ENCODE data around the gene AQP12B. TPM values are rescaled to one million over a fixed set of nuclear protein-coding genes. Genes with fewer than 3 reads are reported as not detected.
"Not testable (repeated sequence)": the region's sequence is repeated elsewhere in the genome, so short reads cannot be mapped to it uniquely, and the experiment has no call there.

Gene AQP12B
- total RNA-seq, 1 experiment from 2014 or later, result not detected

GRCh38 chr2:240662681-240663080 lies 20.0 kb downstream of the AQP12B start:
- no peak overlapping the region for H3K9ac ChIP-seq (ENCODE audit: extremely low read depth, insufficient read length, low read length)
- no peak overlapping the region for H3K23ac ChIP-seq (ENCODE audit: insufficient read length, low read depth, low read length)
- no peak overlapping the region for H3K27ac ChIP-seq (ENCODE audit: insufficient read length, low read depth, low read length)
- no peaks in the 10 kb centered on the region for H3K4me1 ChIP-seq (ENCODE audit: insufficient read depth, low read length)
- no peak overlapping the region for H3K18ac ChIP-seq (ENCODE audit: insufficient read length, low read depth, low read length)
- H3K27me3 ChIP-seq (ENCODE audit: insufficient read depth, low read length), result no peaks in the 10 kb centered on the region
- H2BK12ac ChIP-seq (ENCODE audit: insufficient read length, low read depth, low read length), result no peak overlapping the region
- H2BK120ac ChIP-seq (ENCODE audit: low read depth, low read length, poor library complexity, severe bottlenecking), result no peak overlapping the region
- H2AK5ac ChIP-seq (ENCODE audit: insufficient read length, low read length), result no peak overlapping the region
- no peak overlapping the region for H2BK15ac ChIP-seq (ENCODE audit: low read depth, low read length)
- no peaks in the 10 kb centered on the region for H3K36me3 Mint-ChIP-seq (ENCODE audit: insufficient read depth in 1 of 3, low read depth in 3 of 3)
- H3K56ac ChIP-seq (ENCODE audit: insufficient read length, low read depth, low read length), result no peak overlapping the region
- H3K4me3 Mint-ChIP-seq, result no peak overlapping the region
- peaks cover 56% of the 10 kb centered on the region for H3K27me3 Mint-ChIP-seq (ENCODE audit: low read depth)
- no peak for DNase-seq
- no peaks in the 10 kb centered on the region for H3K79me2 ChIP-seq (ENCODE audit: insufficient read depth, low read length)
- WGBS (ENCODE audit: extremely low coverage, insufficient read length, low lambda C conversion rate), result no CpG with 5 or more reads among the region's 3 CpGs
- H2AFZ ChIP-seq (ENCODE audit: low read length), result no peak overlapping the region
- H2BK20ac ChIP-seq (ENCODE audit: low read depth, low read length, poor library complexity, severe bottlenecking), result no peak overlapping the region
- H3K79me1 ChIP-seq (ENCODE audit: insufficient read depth, low read depth, low read length, poor library complexity, severe bottlenecking), result no peaks in the 10 kb centered on the region
- H3K4ac ChIP-seq (ENCODE audit: low read depth, low read length), result no peak overlapping the region
- H3K23me2 ChIP-seq (ENCODE audit: insufficient read length, low read depth, low read length, poor library complexity, severe bottlenecking), result no peaks in the 10 kb centered on the region
- H3K27ac Mint-ChIP-seq, result no peak overlapping the region
- TF ChIP-seq, protein P1, sequence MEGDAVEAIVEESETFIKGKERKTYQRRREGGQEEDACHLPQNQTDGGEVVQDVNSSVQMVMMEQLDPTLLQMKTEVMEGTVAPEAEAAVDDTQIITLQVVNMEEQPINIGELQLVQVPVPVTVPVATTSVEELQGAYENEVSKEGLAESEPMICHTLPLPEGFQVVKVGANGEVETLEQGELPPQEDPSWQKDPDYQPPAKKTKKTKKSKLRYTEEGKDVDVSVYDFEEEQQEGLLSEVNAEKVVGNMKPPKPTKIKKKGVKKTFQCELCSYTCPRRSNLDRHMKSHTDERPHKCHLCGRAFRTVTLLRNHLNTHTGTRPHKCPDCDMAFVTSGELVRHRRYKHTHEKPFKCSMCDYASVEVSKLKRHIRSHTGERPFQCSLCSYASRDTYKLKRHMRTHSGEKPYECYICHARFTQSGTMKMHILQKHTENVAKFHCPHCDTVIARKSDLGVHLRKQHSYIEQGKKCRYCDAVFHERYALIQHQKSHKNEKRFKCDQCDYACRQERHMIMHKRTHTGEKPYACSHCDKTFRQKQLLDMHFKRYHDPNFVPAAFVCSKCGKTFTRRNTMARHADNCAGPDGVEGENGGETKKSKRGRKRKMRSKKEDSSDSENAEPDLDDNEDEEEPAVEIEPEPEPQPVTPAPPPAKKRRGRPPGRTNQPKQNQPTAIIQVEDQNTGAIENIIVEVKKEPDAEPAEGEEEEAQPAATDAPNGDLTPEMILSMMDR (conservative IDR thresholded peaks at IDR 0.05), result no peak
- H3T11ph ChIP-seq (ENCODE audit: low read length), result no peak overlapping the region
- H4K91ac ChIP-seq (ENCODE audit: insufficient read length, low read depth, low read length), result no peak overlapping the region
- peaks cover 4% of the 10 kb centered on the region for H3K9me3 ChIP-seq (ENCODE audit: control insufficient read depth, low read depth, low read length)
- H4K5ac ChIP-seq (ENCODE audit: insufficient read length, low read depth, low read length), result no peak overlapping the region
- peaks cover 7 to 14% of the 10 kb centered on the region in 2 experiments; a peak in 3 of 5 replicates for H3K9me3 Mint-ChIP-seq
- H3K4me1 Mint-ChIP-seq, result no peaks in the 10 kb centered on the region
- no peak overlapping the region for H2BK5ac ChIP-seq (ENCODE audit: insufficient read length, low read length)
- no peak overlapping the region for H3K14ac ChIP-seq (ENCODE audit: insufficient read depth, low read length)
- H4K20me1 ChIP-seq (ENCODE audit: control insufficient read depth, insufficient read depth, insufficient read length), result no peaks in the 10 kb centered on the region
- no peak overlapping the region for H3K4me2 ChIP-seq (ENCODE audit: insufficient read depth, insufficient read length, low read length)
- no peak overlapping the region for H4K8ac ChIP-seq (replicated peaks; ENCODE audit: insufficient read length, low read depth, low read length)

DNA sequence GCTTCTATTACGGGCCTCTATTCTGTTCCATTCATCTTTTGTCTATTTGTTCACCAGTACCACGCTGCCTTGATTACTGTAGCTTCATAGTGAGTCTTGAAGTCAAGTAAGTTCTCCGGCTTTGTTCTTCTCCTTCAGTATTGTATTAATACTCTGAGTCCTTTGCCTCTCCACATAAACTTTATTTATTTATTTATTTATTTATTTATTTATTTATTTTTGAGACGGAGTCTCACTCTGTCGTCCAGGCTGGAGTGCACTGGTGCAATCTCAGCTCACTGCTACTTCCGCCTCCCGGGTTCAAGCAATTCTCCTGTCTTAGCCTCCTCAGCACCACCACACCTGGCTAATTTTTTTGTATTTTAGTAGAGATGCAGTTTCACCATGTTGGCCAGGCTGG lies 22.8 kb downstream of the AQP12B start:
- H4K8ac ChIP-seq (replicated peaks; ENCODE audit: insufficient read length, low read depth, low read length); H3K27ac ChIP-seq (ENCODE audit: insufficient read length, low read depth, low read length); H3K4ac ChIP-seq (ENCODE audit: low read depth, low read length); H2BK120ac ChIP-seq (ENCODE audit: low read depth, low read length, poor library complexity, severe bottlenecking); H4K5ac ChIP-seq (ENCODE audit: insufficient read length, low read depth, low read length); H3K4me2 ChIP-seq (ENCODE audit: insufficient read depth, insufficient read length, low read length); H3K4me3 Mint-ChIP-seq; H3T11ph ChIP-seq (ENCODE audit: low read length); H3K79me2 ChIP-seq (ENCODE audit: insufficient read depth, low read length); H3K36me3 Mint-ChIP-seq (ENCODE audit: insufficient read depth in 1 of 3, low read depth in 3 of 3); H4K20me1 ChIP-seq (ENCODE audit: control insufficient read depth, insufficient read depth, insufficient read length); H2BK5ac ChIP-seq (ENCODE audit: insufficient read length, low read length); H2AFZ ChIP-seq (ENCODE audit: low read length); H2BK20ac ChIP-seq (ENCODE audit: low read depth, low read length, poor library complexity, severe bottlenecking); DNase-seq; H2BK15ac ChIP-seq (ENCODE audit: low read depth, low read length); H3K56ac ChIP-seq (ENCODE audit: insufficient read length, low read depth, low read length); H3K9me3 ChIP-seq (ENCODE audit: control insufficient read depth, low read depth, low read length); H3K23me2 ChIP-seq (ENCODE audit: insufficient read length, low read depth, low read length, poor library complexity, severe bottlenecking); H2BK12ac ChIP-seq (ENCODE audit: insufficient read length, low read depth, low read length); H2AK5ac ChIP-seq (ENCODE audit: insufficient read length, low read length); H3K27me3 ChIP-seq (ENCODE audit: insufficient read depth, low read length); H3K79me1 ChIP-seq (ENCODE audit: insufficient read depth, low read depth, low read length, poor library complexity, severe bottlenecking); H3K4me1 Mint-ChIP-seq; H3K27ac Mint-ChIP-seq; H3K23ac ChIP-seq (ENCODE audit: insufficient read length, low read depth, low read length); H3K4me1 ChIP-seq (ENCODE audit: insufficient read depth, low read length); H4K91ac ChIP-seq (ENCODE audit: insufficient read length, low read depth, low read length); H3K18ac ChIP-seq (ENCODE audit: insufficient read length, low read depth, low read length); H3K9ac ChIP-seq (ENCODE audit: extremely low read depth, insufficient read length, low read length); H3K14ac ChIP-seq (ENCODE audit: insufficient read depth, low read length): not testable (repeated sequence)
- Mint-ChIP-seq H3K9me3 (peaks cover 5 to 12% of the 10 kb centered on the region in 2 experiments; a peak in 3 of 5 replicates), H3K27me3 (ENCODE audit: low read depth) (peaks cover 60% of the 10 kb centered on the region)
- WGBS (ENCODE audit: extremely low coverage, insufficient read length, low lambda C conversion rate), result no CpG with 5 or more reads among the region's 7 CpGs
